PC-3 (cell line): ENCODE results near the gene RTL10. TPM values are rescaled to one million over a fixed set of nuclear protein-coding genes. Genes with fewer than 3 reads are reported as not detected.
A peak's percentile ranks its signal among the peaks of the same experiment; 100 is the strongest.

Experiments
- ATAC-seq: fragments of 200-7000 bp; cut with Tn5 transposase; 2 replicates; pipeline ENCODE4 v1.9.1; 2020; ENCODE audit warnings: mild to moderate bottlenecking, moderate library complexity
- BruUV-seq: library from RNA; stranded (reverse); fragments of 400-500 nt; replicated peaks from 2 replicates; lab custom pipeline; 2021; lab: Mats Ljungman, UMichigan
- CTCF ChIA-PET: fragments of 300-600 bp; sonication (Branson Sonifier 250); formaldehyde crosslinking; loops from one replicate; lab custom pipeline; 2022; ENCODE audit warnings: antibody characterized with exemption; lab: Charles Lee
- POLR2A ChIA-PET: fragments of 300-600 bp; sonication (Branson Sonifier 250); formaldehyde crosslinking; loops from one replicate; lab custom pipeline; 2022; ENCODE audit warnings: antibody characterized with exemption; ENCODE audit not compliant: unreplicated experiment; lab: Charles Lee
- DNase-seq: peaks from one replicate; pipeline ENCODE4 v3.0.0-alpha.2; 2015
- H2AFZ ChIP-seq: fragments of 300-600 bp; sonication (generic); 2 replicates; pipeline ENCODE4 v1.6.0; 2016; ENCODE audit warnings: antibody characterized with exemption, low read length
- H3F3A ChIP-seq: fragments of 300-600 bp; sonication (generic); one replicate; pipeline ENCODE4 v1.6.0; 2017; ENCODE audit warnings: antibody characterized with exemption, low read length, control low read depth, mild to moderate bottlenecking; ENCODE audit not compliant: unreplicated experiment
- H3K27ac ChIP-seq: fragments of 300-600 bp; sonication (generic); 2 replicates; pipeline ENCODE4 v1.5.1; 2016; ENCODE audit warnings: mild to moderate bottlenecking, low read length
- H3K27me3 ChIP-seq: fragments of 300-600 bp; sonication (generic); 2 replicates; pipeline ENCODE4 v1.6.1; 2016; ENCODE audit warnings: low read length, mixed read lengths
- H3K36me3 ChIP-seq: fragments of 300-600 bp; sonication (generic); 2 replicates; pipeline ENCODE4 v1.6.1; 2016; ENCODE audit warnings: low read depth, mixed run types, low read length, mixed read lengths
- H3K4me1 ChIP-seq: fragments of 300-600 bp; sonication (generic); 2 replicates; pipeline ENCODE4 v1.5.1; 2016; ENCODE audit warnings: low read length; ENCODE audit not compliant: insufficient read depth
- H3K4me2 ChIP-seq: fragments of 300-600 bp; sonication (generic); 2 replicates; pipeline ENCODE4 v1.6.0; 2016; ENCODE audit warnings: low read length
- H3K4me3 ChIP-seq: fragments of 300-600 bp; sonication (generic); 2 replicates; pipeline ENCODE4 v1.5.1; 2016; ENCODE audit warnings: mild to moderate bottlenecking, low read length, mixed read lengths
- H3K79me2 ChIP-seq: fragments of 300-600 bp; sonication (generic); 2 replicates; pipeline ENCODE4 v1.6.1; 2017; ENCODE audit warnings: low read length, mixed read lengths
- H3K9ac ChIP-seq: fragments of 300-600 bp; sonication (generic); 2 replicates; pipeline ENCODE4 v1.6.0; 2016; ENCODE audit warnings: mild to moderate bottlenecking, low read length
- H3K9me2 ChIP-seq: fragments of 300-600 bp; sonication (generic); replicated peaks from 2 replicates; pipeline ENCODE4 v1.6.1; 2016; ENCODE audit warnings: mixed run types, low read length, mixed read lengths
- H3K9me3 ChIP-seq: fragments of 300-600 bp; sonication (generic); 2 replicates; pipeline ENCODE4 v1.6.1; 2016; ENCODE audit warnings: low read length, mixed read lengths
- H4K20me1 ChIP-seq: fragments of 300-600 bp; sonication (generic); 2 replicates; pipeline ENCODE4 v1.6.1; 2016; ENCODE audit warnings: low read length, mixed read lengths
- EZH2 ChIP-seq: fragments of 300-600 bp; sonication (generic); IDR thresholded peaks from one replicate; pipeline ENCODE4 v1.6.1; 2017; ENCODE audit warnings: antibody characterized with exemption, mild to moderate bottlenecking, low read length; ENCODE audit not compliant: unreplicated experiment
- EZH2phosphoT487 ChIP-seq: fragments of 300-600 bp; sonication (generic); IDR thresholded peaks from 2 replicates; pipeline ENCODE4 v1.6.1; 2018; ENCODE audit warnings: mild to moderate bottlenecking, antibody characterized with exemption, low read length, borderline replicate concordance
- intact Hi-C: fragments of 100-400 bp; cut with micrococcal nuclease; formaldehyde crosslinking; loops from 2 replicates; pipeline ENCODE4 v1.9.0; 2023
- total RNA-seq: library from RNA; depleted of rRNA; stranded (reverse); fragments of >200 nt; gene quantifications from 2 replicates; pipeline ENCODE4 v1.2.3, GENCODE V29; 2014
- TF ChIP-seq, protein P1 (sequence below): fragments of 300-600 bp; sonication (generic); conservative IDR thresholded peaks from 2 replicates; pipeline ENCODE4 v1.5.1; 2017; ENCODE audit warnings: antibody characterized with exemption, low read depth, mild to moderate bottlenecking, low read length

RTL10 gene
- total RNA-seq, 1 experiment from 2014 or later = 7.8 TPM

DNA sequence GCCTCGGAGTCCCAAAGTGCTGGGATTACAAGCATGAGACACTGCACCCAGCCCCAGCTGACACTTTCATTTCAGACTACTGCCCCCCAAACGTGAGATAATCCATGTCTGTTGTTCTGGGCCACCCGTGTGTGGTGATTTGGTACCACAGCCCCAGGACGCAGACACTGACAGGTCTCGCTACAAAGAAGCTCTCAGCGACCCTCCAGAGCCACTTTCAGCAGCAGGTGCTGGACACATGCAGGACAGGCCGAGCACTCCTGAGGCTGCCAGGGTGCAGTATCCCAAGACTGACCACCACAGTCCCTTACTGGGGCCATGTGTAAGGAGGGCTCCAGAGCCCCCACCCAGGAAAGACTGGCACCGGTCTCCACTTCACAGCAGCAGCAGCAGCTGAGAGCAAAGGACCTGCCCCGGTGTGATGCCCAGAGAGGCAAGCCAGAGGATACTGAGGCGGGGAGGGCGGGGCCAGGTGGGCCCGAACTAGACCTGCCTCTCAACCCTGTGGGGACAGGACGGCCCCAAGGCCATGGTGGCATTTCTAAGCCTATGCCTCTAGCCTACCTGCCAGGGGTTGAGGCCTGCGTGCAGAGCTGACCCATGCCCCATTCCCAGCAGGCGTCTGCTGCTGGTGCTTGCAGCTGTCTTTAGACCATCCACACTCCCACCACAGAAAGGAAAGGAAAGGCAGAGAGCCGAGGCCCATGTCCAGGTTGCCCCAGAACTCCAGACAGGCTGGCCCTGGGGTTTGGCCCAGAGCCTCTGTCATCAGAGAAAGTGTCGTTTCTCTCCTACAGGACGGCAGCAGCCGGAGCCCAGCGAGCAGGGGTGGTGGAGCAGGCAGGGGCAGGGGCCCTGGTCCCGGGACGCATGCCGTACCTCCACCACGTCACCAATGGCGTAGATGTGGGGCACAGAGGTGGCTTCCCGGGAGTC is 28.0 kb upstream of the RTL10 start:
- H3F3A ChIP-seq = no peaks in the 10 kb centered on the region
- intact Hi-C loops = no loop called here
- no peaks in the 10 kb centered on the region for H4K20me1 ChIP-seq
- no peak for TF ChIP-seq EZH2
- TF ChIP-seq, protein P1, sequence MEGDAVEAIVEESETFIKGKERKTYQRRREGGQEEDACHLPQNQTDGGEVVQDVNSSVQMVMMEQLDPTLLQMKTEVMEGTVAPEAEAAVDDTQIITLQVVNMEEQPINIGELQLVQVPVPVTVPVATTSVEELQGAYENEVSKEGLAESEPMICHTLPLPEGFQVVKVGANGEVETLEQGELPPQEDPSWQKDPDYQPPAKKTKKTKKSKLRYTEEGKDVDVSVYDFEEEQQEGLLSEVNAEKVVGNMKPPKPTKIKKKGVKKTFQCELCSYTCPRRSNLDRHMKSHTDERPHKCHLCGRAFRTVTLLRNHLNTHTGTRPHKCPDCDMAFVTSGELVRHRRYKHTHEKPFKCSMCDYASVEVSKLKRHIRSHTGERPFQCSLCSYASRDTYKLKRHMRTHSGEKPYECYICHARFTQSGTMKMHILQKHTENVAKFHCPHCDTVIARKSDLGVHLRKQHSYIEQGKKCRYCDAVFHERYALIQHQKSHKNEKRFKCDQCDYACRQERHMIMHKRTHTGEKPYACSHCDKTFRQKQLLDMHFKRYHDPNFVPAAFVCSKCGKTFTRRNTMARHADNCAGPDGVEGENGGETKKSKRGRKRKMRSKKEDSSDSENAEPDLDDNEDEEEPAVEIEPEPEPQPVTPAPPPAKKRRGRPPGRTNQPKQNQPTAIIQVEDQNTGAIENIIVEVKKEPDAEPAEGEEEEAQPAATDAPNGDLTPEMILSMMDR = no peak
- TF ChIP-seq EZH2phosphoT487 = no peak
- H3K9ac ChIP-seq = no peak overlapping the region
- POLR2A ChIA-PET = no interaction called here
- peaks cover 13% of the 10 kb centered on the region for H3K79me2 ChIP-seq
- H3K4me1 ChIP-seq = peaks cover 40% of the 10 kb centered on the region
- no peak overlapping the region for H2AFZ ChIP-seq
- no peaks in the 10 kb centered on the region for H3K9me3 ChIP-seq
- peak overlapping the region; percentile 86 for H3K27ac ChIP-seq
- H3K4me2 ChIP-seq = peak overlapping the region; percentile 63; the same call in 1 of the 2 replicates
- no peaks in the 10 kb centered on the region for H3K9me2 ChIP-seq
- no peaks in the 10 kb centered on the region for H3K27me3 ChIP-seq
- CTCF ChIA-PET = no interaction called here
- no peak overlapping the region for H3K4me3 ChIP-seq
- TSS peak; percentile 71 for BruUV-seq
- ATAC-seq (no peak), DNase-seq (no peak)
- no peaks in the 10 kb centered on the region for H3K36me3 ChIP-seq

DNA sequence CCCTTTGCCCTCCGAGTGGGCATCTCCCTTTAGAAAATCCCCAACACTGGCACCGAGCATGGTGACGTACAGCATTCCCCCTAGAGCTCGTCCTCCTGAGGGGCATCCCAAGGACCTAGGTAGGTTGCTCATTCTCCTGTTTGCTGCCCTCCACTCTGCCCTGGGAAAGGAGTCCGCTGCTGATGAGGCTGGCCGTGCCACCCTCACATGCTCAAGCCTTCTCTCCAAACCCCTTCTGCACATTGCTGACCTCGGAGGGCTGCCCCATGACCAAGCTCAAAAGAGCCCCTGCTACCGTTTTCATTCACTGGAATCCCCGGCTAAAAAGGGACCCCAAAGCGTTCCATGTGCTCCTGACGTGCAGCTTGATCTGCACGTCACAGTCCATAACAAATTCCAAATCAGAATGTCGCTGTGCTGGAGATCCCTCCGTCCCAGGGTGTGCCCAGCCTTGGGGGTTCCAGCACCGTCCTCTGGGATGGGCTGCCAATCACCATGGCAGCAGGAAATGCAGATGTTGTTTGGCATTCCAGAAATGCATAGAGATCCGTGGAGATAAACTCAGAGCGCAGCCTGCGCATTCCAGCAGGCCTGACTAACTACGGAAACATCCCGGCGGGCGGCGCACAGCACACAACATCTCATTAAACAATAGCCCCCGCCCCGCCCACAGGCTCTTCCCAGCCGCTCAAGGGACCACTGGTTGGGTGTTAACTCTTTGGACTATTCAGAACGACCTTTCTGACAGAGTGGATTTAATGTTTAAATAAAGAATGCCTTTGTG is 26.3 kb upstream of the RTL10 start:
- no peaks in the 10 kb centered on the region for H3K9me2 ChIP-seq
- intact Hi-C loops = loop anchor here (1.0 kb wide), 1 partner anchor 10 kb away; no protein-coding TSS in a partner anchor
- ChIA-PET POLR2A (interaction anchor here (0.6 kb wide), 1 partner anchor 32 kb away, joined by 3 read pairs; no protein-coding TSS in a partner anchor), CTCF (no interaction called here)
- H3K4me3 ChIP-seq = peak overlapping the region; percentile 12; the same call in 1 of the 2 replicates
- peak overlapping the region; percentile 40 for H3K9ac ChIP-seq
- peaks cover 13% of the 10 kb centered on the region for H3K79me2 ChIP-seq
- H3K9me3 ChIP-seq = no peaks in the 10 kb centered on the region
- DNase-seq = peak; percentile 96
- no peaks in the 10 kb centered on the region for H4K20me1 ChIP-seq
- BruUV-seq = TSS peak; percentile 53
- H2AFZ ChIP-seq = peak overlapping the region; percentile 19; the same call in 1 of the 2 replicates
- H3K27me3 ChIP-seq = no peaks in the 10 kb centered on the region
- peak; percentile 88 for ATAC-seq
- peak overlapping the region; percentile 86 for H3K27ac ChIP-seq
- TF ChIP-seq EZH2 (no peak), EZH2phosphoT487 (no peak)
- TF ChIP-seq, protein P1 = no peak
- no peaks in the 10 kb centered on the region for H3K36me3 ChIP-seq
- peaks cover 40% of the 10 kb centered on the region for H3K4me1 ChIP-seq
- H3K4me2 ChIP-seq = peak overlapping the region; percentile 63
- no peaks in the 10 kb centered on the region for H3F3A ChIP-seq
